Measurements from ENCODE around the gene PCSK4. TPM values are rescaled to one million over a fixed set of nuclear protein-coding genes. Genes with fewer than 3 reads are reported as not detected.

The PCSK4 gene
- total and polyA plus RNA-seq, 2 of the 13 experiments (the other 11 are each of a cell fraction or from before 2014, with no cell fraction given) = 2.0 to 2.7 TPM

- TF ChIP-seq, protein P1, sequence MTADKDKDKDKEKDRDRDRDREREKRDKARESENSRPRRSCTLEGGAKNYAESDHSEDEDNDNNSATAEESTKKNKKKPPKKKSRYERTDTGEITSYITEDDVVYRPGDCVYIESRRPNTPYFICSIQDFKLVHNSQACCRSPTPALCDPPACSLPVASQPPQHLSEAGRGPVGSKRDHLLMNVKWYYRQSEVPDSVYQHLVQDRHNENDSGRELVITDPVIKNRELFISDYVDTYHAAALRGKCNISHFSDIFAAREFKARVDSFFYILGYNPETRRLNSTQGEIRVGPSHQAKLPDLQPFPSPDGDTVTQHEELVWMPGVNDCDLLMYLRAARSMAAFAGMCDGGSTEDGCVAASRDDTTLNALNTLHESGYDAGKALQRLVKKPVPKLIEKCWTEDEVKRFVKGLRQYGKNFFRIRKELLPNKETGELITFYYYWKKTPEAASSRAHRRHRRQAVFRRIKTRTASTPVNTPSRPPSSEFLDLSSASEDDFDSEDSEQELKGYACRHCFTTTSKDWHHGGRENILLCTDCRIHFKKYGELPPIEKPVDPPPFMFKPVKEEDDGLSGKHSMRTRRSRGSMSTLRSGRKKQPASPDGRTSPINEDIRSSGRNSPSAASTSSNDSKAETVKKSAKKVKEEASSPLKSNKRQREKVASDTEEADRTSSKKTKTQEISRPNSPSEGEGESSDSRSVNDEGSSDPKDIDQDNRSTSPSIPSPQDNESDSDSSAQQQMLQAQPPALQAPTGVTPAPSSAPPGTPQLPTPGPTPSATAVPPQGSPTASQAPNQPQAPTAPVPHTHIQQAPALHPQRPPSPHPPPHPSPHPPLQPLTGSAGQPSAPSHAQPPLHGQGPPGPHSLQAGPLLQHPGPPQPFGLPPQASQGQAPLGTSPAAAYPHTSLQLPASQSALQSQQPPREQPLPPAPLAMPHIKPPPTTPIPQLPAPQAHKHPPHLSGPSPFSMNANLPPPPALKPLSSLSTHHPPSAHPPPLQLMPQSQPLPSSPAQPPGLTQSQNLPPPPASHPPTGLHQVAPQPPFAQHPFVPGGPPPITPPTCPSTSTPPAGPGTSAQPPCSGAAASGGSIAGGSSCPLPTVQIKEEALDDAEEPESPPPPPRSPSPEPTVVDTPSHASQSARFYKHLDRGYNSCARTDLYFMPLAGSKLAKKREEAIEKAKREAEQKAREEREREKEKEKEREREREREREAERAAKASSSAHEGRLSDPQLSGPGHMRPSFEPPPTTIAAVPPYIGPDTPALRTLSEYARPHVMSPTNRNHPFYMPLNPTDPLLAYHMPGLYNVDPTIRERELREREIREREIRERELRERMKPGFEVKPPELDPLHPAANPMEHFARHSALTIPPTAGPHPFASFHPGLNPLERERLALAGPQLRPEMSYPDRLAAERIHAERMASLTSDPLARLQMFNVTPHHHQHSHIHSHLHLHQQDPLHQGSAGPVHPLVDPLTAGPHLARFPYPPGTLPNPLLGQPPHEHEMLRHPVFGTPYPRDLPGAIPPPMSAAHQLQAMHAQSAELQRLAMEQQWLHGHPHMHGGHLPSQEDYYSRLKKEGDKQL (CRISPR knock-in tag; IDR thresholded peaks at IDR 0.05; ENCODE audit: low read depth) = no peak
- TF ChIP-seq MAFF (IDR thresholded peaks at IDR 0.05; ENCODE audit: low read depth, low read length) (no peak), TP53 (CRISPR knock-in tag; conservative IDR thresholded peaks at IDR 0.05) (no peak), CHD2 (IDR thresholded peaks at IDR 0.05; ENCODE audit: low read depth, low read length) (no peak), ZNF788 (CRISPR knock-in tag; IDR thresholded peaks at IDR 0.05; ENCODE audit: borderline replicate concordance) (no peak), JARID2 (CRISPR knock-in tag; IDR thresholded peaks at IDR 0.05; ENCODE audit: insufficient replicate concordance) (no peak), ZNF468 (CRISPR knock-in tag; IDR thresholded peaks at IDR 0.05) (0 out of 2 replicates have a peak, but pooled peaks have one; percentile 59), ZMAT3 (CRISPR knock-in tag; conservative IDR thresholded peaks at IDR 0.05) (no peak), PRMT3 (CRISPR knock-in tag; IDR thresholded peaks at IDR 0.05; ENCODE audit: borderline replicate concordance, low read depth) (no peak), AGO2 (optimal IDR thresholded peaks at IDR 0.05; ENCODE audit: low read depth, low read length) (peak; percentile 96), RARG (CRISPR knock-in tag; IDR thresholded peaks at IDR 0.05; ENCODE audit: low read depth) (no peak), RFXANK (CRISPR knock-in tag; IDR thresholded peaks at IDR 0.05) (no peak), SPEN (CRISPR knock-in tag; IDR thresholded peaks at IDR 0.05; ENCODE audit: low read depth) (no peak), TAF15 (IDR thresholded peaks at IDR 0.05; ENCODE audit: low read depth, low read length, poor library complexity, severe bottlenecking) (no peak), FOXK2 (IDR thresholded peaks at IDR 0.05) (no peak), SIN3A (IDR thresholded peaks at IDR 0.05; ENCODE audit: borderline replicate concordance, low read depth, low read length) (no peak), HHEX (CRISPR knock-in tag; IDR thresholded peaks at IDR 0.05) (no peak), KDM5B (CRISPR knock-in tag; IDR thresholded peaks at IDR 0.05; ENCODE audit: borderline replicate concordance) (no peak), POLR2G (IDR thresholded peaks at IDR 0.05; ENCODE audit: low read depth, low read length) (0 out of 2 replicates have a peak, but pooled peaks have one; percentile 22), ZSCAN31 (CRISPR knock-in tag; IDR thresholded peaks at IDR 0.05; ENCODE audit: low read depth) (0 out of 2 replicates have a peak, but pooled peaks have one; percentile 24), ZNF460 (CRISPR knock-in tag; IDR thresholded peaks at IDR 0.05; ENCODE audit: borderline replicate concordance) (no peak)
- TF ChIP-seq, protein P2, sequence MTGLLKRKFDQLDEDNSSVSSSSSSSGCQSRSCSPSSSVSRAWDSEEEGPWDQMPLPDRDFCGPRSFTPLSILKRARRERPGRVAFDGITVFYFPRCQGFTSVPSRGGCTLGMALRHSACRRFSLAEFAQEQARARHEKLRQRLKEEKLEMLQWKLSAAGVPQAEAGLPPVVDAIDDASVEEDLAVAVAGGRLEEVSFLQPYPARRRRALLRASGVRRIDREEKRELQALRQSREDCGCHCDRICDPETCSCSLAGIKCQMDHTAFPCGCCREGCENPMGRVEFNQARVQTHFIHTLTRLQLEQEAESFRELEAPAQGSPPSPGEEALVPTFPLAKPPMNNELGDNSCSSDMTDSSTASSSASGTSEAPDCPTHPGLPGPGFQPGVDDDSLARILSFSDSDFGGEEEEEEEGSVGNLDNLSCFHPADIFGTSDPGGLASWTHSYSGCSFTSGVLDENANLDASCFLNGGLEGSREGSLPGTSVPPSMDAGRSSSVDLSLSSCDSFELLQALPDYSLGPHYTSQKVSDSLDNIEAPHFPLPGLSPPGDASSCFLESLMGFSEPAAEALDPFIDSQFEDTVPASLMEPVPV (CRISPR knock-in tag; IDR thresholded peaks at IDR 0.05) = no peak
Observed at GRCh38 chr19:1457031-1457739, 33.0 kb downstream of the PCSK4 start (continued).

All from HepG2 (cell line).